BJ (cell line): ENCODE measurements around the gene KISS1. TPM values are rescaled to one million over a fixed set of nuclear protein-coding genes. Genes with fewer than 3 reads are reported as not detected.

ENCODE experiments used
- CTCF ChIA-PET: fragments of 350-600 bp; formaldehyde crosslinking; extraction: SDS; loops from one replicate; lab custom pipeline; 2021; ENCODE audit warnings: antibody characterized with exemption, inconsistent platforms; lab: Yijun Ruan, JAX
- POLR2A ChIA-PET: fragments of 300-600 bp; sonication (Branson Sonifier 250); formaldehyde crosslinking; extraction: SDS; loops from one replicate; lab custom pipeline; 2021; ENCODE audit warnings: antibody characterized with exemption; lab: Charles Lee
- DNase-seq: peaks from one replicate; pipeline ENCODE4 v3.0.0-alpha.2; 2011; ENCODE audit warnings: low read depth
- H3K27me3 ChIP-seq: 2 replicates; pipeline ENCODE4 v1.6.0; 2011; ENCODE audit warnings: low read length; ENCODE audit not compliant: control insufficient read depth, insufficient read depth
- H3K36me3 ChIP-seq: 2 replicates; pipeline ENCODE4 v1.5.1; 2011; ENCODE audit warnings: low read length; ENCODE audit not compliant: control insufficient read depth, insufficient read depth
- H3K4me3 ChIP-seq: 2 replicates; pipeline ENCODE4 v1.5.1; 2011; ENCODE audit warnings: low read depth, mild to moderate bottlenecking, control low read depth, low read length
- CTCF ChIP-seq: IDR thresholded peaks from 2 replicates; pipeline ENCODE4 v1.5.1; 2011; ENCODE audit warnings: low read depth, mild to moderate bottlenecking, control low read depth, inconsistent platforms, low read length, moderate library complexity; ENCODE audit not compliant: insufficient read depth
- polyA plus RNA-seq: library from polyadenylated mRNA; depleted of rRNA; stranded (reverse); fragments of >200 nt; gene quantifications from 2 replicates; pipeline ENCODE4 v1.2.3, GENCODE V29; 2011

The KISS1 gene
- polyA plus RNA-seq, 1 experiment = 23.0 TPM

- ChIA-PET POLR2A (interaction anchor here (0.6 kb wide), 1 partner anchor 134 kb away, joined by 3 read pairs; no protein-coding TSS in a partner anchor), CTCF (interaction anchor here (0.6 to 7.4 kb wide), 5 partner anchors 11 to 1391 kb away, joined by 3 to 240 read pairs (median 4); partner anchors contain the start of genes GOLT1A, PLEKHA6 and REN)
- H3K27me3 ChIP-seq = no peaks in the 10 kb centered on the region
- no peaks in the 10 kb centered on the region for H3K36me3 ChIP-seq
- no peak for TF ChIP-seq CTCF
- DNase-seq = no peak
- H3K4me3 ChIP-seq = no peak overlapping the region
Observed at GRCh38 chr1:204203206-204203767, 7.0 kb upstream of the KISS1 start.

GRCh38 chr1:204202481-204202880 is 6.2 kb upstream of the KISS1 start:
- TF ChIP-seq CTCF = no peak
- DNase-seq = no peak
- Histone ChIP-seq H3K4me3 (no peak overlapping the region), H3K27me3 (no peaks in the 10 kb centered on the region), H3K36me3 (no peaks in the 10 kb centered on the region)
- CTCF ChIA-PET = interaction anchor here (1.1 to 7.4 kb wide), 4 partner anchors 11 to 157 kb away, joined by 4 to 240 read pairs (median 4); partner anchors contain the start of genes GOLT1A, PLEKHA6 and REN
- POLR2A ChIA-PET = interaction anchor here (0.6 kb wide), 1 partner anchor 135 kb away, joined by 3 read pairs; no protein-coding TSS in a partner anchor

GRCh38 chr1:204201348-204202040 is 5.2 kb upstream of the KISS1 start:
- ChIA-PET POLR2A (no interaction called here), CTCF (interaction anchor here (0.6 to 7.4 kb wide), 4 partner anchors 36 to 162 kb away, joined by 3 to 240 read pairs (median 4); partner anchors contain the start of gene REN)
- no peaks in the 10 kb centered on the region for H3K27me3 ChIP-seq
- DNase-seq = no peak
- TF ChIP-seq CTCF = no peak
- no peak overlapping the region for H3K4me3 ChIP-seq
- H3K36me3 ChIP-seq = no peaks in the 10 kb centered on the region

- TF ChIP-seq CTCF = no peak
Observed at GRCh38 chr1:204199579-204199978, 3.3 kb upstream of the KISS1 start.

More at GRCh38 chr1:204199579-204199978, 3.3 kb upstream of the KISS1 start:
- no peak for DNase-seq
- ChIA-PET POLR2A (no interaction called here), CTCF (interaction anchor here (1.9 to 5.1 kb wide), 3 partner anchors 10 to 34 kb away, joined by 7 to 51 read pairs (median 13); partner anchors contain the start of gene REN)
- Histone ChIP-seq H3K36me3 (no peaks in the 10 kb centered on the region), H3K27me3 (no peaks in the 10 kb centered on the region), H3K4me3 (no peak overlapping the region)
